ENCODE measurements around the gene GNG7.

Gene GNG7

GRCh38 chr19:2549701-2550191 lies 152.7 kb downstream of the GNG7 start:
- ATAC-seq = no peak
- no peak for TF ChIP-seq ARNTL (CRISPR knock-in tag; IDR thresholded peaks at IDR 0.05; ENCODE audit: borderline replicate concordance, low read depth)
- no peak for TF ChIP-seq ZNF8 (CRISPR knock-in tag; IDR thresholded peaks at IDR 0.05)
- TF ChIP-seq PATZ1 (CRISPR knock-in tag; IDR thresholded peaks at IDR 0.05; ENCODE audit: borderline replicate concordance) = no peak
- TF ChIP-seq ZFP3 (CRISPR knock-in tag; IDR thresholded peaks at IDR 0.05) = no peak
- TF ChIP-seq ESRRG (CRISPR knock-in tag; IDR thresholded peaks at IDR 0.05) = no peak
- no peak for TF ChIP-seq PPARA (CRISPR knock-in tag; IDR thresholded peaks at IDR 0.05; ENCODE audit: borderline replicate concordance)
- no peak for TF ChIP-seq OSR1 (CRISPR knock-in tag; IDR thresholded peaks at IDR 0.05)
- no peak for TF ChIP-seq CSDC2 (CRISPR knock-in tag; IDR thresholded peaks at IDR 0.05)
- no peak for TF ChIP-seq POU6F1 (CRISPR knock-in tag; IDR thresholded peaks at IDR 0.05; ENCODE audit: borderline replicate concordance, low read depth)
- no peak for TF ChIP-seq RARB (CRISPR knock-in tag; IDR thresholded peaks at IDR 0.05)
- TF ChIP-seq ZNF70 (CRISPR knock-in tag; IDR thresholded peaks at IDR 0.05) = no peak
- no peak for TF ChIP-seq GLIS3 (CRISPR knock-in tag; IDR thresholded peaks at IDR 0.05)
- no peak for TF ChIP-seq ZFP30 (CRISPR knock-in tag; IDR thresholded peaks at IDR 0.05)
- no peak for TF ChIP-seq BACH2 (CRISPR knock-in tag; IDR thresholded peaks at IDR 0.05; ENCODE audit: borderline replicate concordance)
- TF ChIP-seq TOX (CRISPR knock-in tag; IDR thresholded peaks at IDR 0.05; ENCODE audit: borderline replicate concordance) = no peak
- TF ChIP-seq ZNF565 (CRISPR knock-in tag; conservative IDR thresholded peaks at IDR 0.05; ENCODE audit: low read depth) = no peak
- no peak for TF ChIP-seq TSHZ2 (CRISPR knock-in tag; IDR thresholded peaks at IDR 0.05)
- no peak for TF ChIP-seq ZC3H10 (CRISPR knock-in tag; IDR thresholded peaks at IDR 0.05)
- no peak for TF ChIP-seq TCF4 (CRISPR knock-in tag; IDR thresholded peaks at IDR 0.05; ENCODE audit: borderline replicate concordance)

GRCh38 chr19:2548966-2549365 lies 153.5 kb downstream of the GNG7 start:
- ATAC-seq = no peak
- no peak for TF ChIP-seq BACH2 (CRISPR knock-in tag; IDR thresholded peaks at IDR 0.05; ENCODE audit: borderline replicate concordance)
- no peak for TF ChIP-seq ZNF565 (CRISPR knock-in tag; conservative IDR thresholded peaks at IDR 0.05; ENCODE audit: low read depth)
- no peak for TF ChIP-seq OSR1 (CRISPR knock-in tag; IDR thresholded peaks at IDR 0.05)
- TF ChIP-seq ZNF8 (CRISPR knock-in tag; IDR thresholded peaks at IDR 0.05) = no peak
- TF ChIP-seq ISL1 (CRISPR knock-in tag; IDR thresholded peaks at IDR 0.05) = no peak
- TF ChIP-seq TCF4 (CRISPR knock-in tag; IDR thresholded peaks at IDR 0.05; ENCODE audit: borderline replicate concordance) = no peak
- no peak for TF ChIP-seq ZFP30 (CRISPR knock-in tag; IDR thresholded peaks at IDR 0.05)
- TF ChIP-seq, protein P1, sequence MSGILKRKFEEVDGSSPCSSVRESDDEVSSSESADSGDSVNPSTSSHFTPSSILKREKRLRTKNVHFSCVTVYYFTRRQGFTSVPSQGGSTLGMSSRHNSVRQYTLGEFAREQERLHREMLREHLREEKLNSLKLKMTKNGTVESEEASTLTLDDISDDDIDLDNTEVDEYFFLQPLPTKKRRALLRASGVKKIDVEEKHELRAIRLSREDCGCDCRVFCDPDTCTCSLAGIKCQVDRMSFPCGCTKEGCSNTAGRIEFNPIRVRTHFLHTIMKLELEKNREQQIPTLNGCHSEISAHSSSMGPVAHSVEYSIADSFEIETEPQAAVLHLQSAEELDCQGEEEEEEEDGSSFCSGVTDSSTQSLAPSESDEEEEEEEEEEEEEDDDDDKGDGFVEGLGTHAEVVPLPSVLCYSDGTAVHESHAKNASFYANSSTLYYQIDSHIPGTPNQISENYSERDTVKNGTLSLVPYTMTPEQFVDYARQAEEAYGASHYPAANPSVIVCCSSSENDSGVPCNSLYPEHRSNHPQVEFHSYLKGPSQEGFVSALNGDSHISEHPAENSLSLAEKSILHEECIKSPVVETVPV (CRISPR knock-in tag; IDR thresholded peaks at IDR 0.05) = no peak
- TF ChIP-seq TOX (CRISPR knock-in tag; IDR thresholded peaks at IDR 0.05; ENCODE audit: borderline replicate concordance) = no peak
- TF ChIP-seq ZC3H10 (CRISPR knock-in tag; IDR thresholded peaks at IDR 0.05) = no peak
- TF ChIP-seq PATZ1 (CRISPR knock-in tag; IDR thresholded peaks at IDR 0.05; ENCODE audit: borderline replicate concordance) = no peak
- no peak for TF ChIP-seq ARNTL (CRISPR knock-in tag; IDR thresholded peaks at IDR 0.05; ENCODE audit: borderline replicate concordance, low read depth)
- TF ChIP-seq, protein P2, sequence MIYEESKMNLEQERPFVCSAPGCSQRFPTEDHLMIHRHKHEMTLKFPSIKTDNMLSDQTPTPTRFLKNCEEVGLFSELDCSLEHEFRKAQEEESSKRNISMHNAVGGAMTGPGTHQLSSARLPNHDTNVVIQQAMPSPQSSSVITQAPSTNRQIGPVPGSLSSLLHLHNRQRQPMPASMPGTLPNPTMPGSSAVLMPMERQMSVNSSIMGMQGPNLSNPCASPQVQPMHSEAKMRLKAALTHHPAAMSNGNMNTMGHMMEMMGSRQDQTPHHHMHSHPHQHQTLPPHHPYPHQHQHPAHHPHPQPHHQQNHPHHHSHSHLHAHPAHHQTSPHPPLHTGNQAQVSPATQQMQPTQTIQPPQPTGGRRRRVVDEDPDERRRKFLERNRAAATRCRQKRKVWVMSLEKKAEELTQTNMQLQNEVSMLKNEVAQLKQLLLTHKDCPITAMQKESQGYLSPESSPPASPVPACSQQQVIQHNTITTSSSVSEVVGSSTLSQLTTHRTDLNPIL (CRISPR knock-in tag; IDR thresholded peaks at IDR 0.05; ENCODE audit: low read depth) = no peak
- TF ChIP-seq POU6F1 (CRISPR knock-in tag; IDR thresholded peaks at IDR 0.05; ENCODE audit: borderline replicate concordance, low read depth) = no peak
- no peak for TF ChIP-seq TSHZ2 (CRISPR knock-in tag; IDR thresholded peaks at IDR 0.05)
- no peak for TF ChIP-seq ZNF70 (CRISPR knock-in tag; IDR thresholded peaks at IDR 0.05)
- TF ChIP-seq CSDC2 (CRISPR knock-in tag; IDR thresholded peaks at IDR 0.05) = no peak
- no peak for TF ChIP-seq ZFP3 (CRISPR knock-in tag; IDR thresholded peaks at IDR 0.05)
